ENCODE measurements around the gene ELMO2. TPM values are rescaled to one million over a fixed set of nuclear protein-coding genes. Genes with fewer than 3 reads are reported as not detected.

The ELMO2 gene
- total RNA-seq, result 28.7 and 28.8 TPM in 2 replicates

GRCh38 chr20:46406200-46406985, at the start of gene ELMO2:
Gene ELMO2, minus strand, starts transcription at chr20:46406615. Its CDS starts 12,133 bp downstream, at chr20:46394482.

Other genes with a start within 250 kb of the ELMO2 start
- not detected in 2 replicates for gene CDH22, start 98.1 kb downstream of the ELMO2 start, total RNA-seq
- 0.27 and 0.54 TPM in 2 replicates for gene ZNF334, start 106.9 kb upstream of the ELMO2 start, total RNA-seq
- not detected in 2 replicates for gene OCSTAMP, start 144.0 kb upstream of the ELMO2 start, total RNA-seq
- not detected in 2 replicates for gene SLC13A3, start 244.8 kb upstream of the ELMO2 start, total RNA-seq